SW 1271 (cell line): ENCODE results near the gene SV2C.
A peak's percentile ranks its signal among the peaks of the same experiment; 100 is the strongest.
"Not testable (repeated sequence)": the region's sequence is repeated elsewhere in the genome, so short reads cannot be mapped to it uniquely, and the experiment has no call there.

Source experiments
- DNase-seq, 2 experiments: peaks; one replicate each; lab custom pipeline; 2025; lab: John Stamatoyannopoulos, UW

SV2C gene

DNA sequence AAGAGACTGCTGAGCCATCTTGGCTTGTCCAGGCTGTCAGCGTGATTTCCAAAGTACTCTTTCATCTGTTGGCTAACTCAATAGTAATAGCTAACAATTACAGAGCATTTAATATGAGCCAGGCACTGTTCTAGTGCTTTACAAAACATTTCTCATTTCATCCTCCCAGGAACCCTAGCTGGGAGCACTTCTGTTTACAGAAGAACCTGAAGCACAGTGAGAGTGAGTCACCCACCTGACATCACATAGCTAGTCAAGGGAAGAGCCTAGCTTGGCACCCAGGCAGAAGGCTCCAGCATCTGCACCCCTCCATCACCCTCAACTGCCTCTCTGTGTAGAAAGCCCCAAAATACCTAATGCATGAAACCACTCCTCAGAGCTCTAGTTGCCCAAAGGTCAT lies 262.4 kb downstream of the SV2C start:
- no peak for DNase-seq

GRCh38 chr5:76351176-76351575 lies 268.0 kb downstream of the SV2C start:
- DNase-seq, result no peak

GRCh38 chr5:76351577-76351976 lies 268.4 kb downstream of the SV2C start:
- DNase-seq, result no peak

- no peak for DNase-seq
Measured at GRCh38 chr5:76356887-76357286, 273.7 kb downstream of the SV2C start.

GRCh38 chr5:76363352-76364225 lies 280.4 kb downstream of the SV2C start:
- DNase-seq, result no peak

DNA sequence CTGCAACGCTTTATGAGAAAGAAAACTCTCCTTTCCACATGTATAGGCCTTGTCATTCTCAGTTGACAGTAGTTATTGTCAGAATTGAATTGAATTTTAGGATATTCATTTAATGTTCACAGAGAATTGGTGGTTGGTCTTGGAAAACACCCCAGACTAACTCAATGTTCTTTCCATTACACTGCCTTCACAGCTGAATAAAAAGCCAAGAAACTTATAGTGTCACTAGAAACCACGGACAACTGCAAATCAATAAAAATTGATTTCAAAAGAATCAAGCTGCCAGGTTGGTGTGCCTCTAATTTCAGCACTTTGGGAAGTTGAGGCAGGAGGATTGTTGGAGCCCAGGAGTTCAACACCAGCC lies 281.0 kb downstream of the SV2C start:
- DNase-seq, result no peak

GRCh38 chr5:76365561-76365960 lies 282.4 kb downstream of the SV2C start:
- no peak for DNase-seq

DNA sequence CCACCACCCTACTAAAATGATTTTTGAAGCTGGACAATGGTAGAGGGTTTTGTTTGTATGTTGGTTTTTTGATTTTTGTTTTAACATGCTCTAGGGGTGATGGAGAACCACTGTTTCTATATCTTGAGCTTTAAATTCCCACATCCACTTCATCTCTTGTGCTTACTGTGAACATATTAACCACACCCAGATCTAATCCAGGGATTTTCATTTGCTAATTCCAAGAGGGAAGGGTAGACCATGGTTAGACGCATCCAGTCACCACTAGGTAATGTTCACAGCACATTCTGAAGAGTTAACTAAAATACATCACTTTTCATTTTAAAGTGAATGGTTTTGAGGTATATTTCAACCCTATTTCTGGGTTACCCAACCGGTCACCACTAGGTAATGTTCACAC lies 283.4 kb downstream of the SV2C start:
- DNase-seq, result no peak

- DNase-seq, result no peak
Measured at GRCh38 chr5:76367623-76368371, 284.6 kb downstream of the SV2C start.

DNA sequence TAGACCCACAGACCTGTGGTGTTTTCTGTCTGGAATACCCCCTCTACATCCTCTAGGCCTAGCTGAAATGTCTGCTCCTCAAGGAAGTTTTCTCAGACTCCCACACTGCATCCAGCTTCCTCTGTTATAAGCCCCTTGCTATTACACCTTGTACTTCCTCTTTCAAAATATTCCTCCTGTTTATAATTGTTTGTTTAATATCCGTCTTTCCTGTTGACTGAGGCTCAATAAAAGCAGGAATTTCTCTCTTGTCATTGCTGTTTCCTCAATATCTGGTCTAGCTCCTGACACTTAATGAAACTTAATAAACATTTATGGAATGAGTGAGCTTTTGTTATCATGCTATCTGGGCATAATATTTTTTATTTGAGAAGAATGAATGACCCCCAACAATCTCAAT lies 285.8 kb downstream of the SV2C start:
- DNase-seq, result no peak

GRCh38 chr5:76369668-76370067 lies 286.5 kb downstream of the SV2C start:
- DNase-seq, result not testable (repeated sequence)

GRCh38 chr5:76371960-76372322 lies 288.8 kb downstream of the SV2C start:
- no peak for DNase-seq

- peak; percentile 54 to 88 for DNase-seq
Measured at GRCh38 chr5:76372323-76373054, 289.3 kb downstream of the SV2C start.

DNA sequence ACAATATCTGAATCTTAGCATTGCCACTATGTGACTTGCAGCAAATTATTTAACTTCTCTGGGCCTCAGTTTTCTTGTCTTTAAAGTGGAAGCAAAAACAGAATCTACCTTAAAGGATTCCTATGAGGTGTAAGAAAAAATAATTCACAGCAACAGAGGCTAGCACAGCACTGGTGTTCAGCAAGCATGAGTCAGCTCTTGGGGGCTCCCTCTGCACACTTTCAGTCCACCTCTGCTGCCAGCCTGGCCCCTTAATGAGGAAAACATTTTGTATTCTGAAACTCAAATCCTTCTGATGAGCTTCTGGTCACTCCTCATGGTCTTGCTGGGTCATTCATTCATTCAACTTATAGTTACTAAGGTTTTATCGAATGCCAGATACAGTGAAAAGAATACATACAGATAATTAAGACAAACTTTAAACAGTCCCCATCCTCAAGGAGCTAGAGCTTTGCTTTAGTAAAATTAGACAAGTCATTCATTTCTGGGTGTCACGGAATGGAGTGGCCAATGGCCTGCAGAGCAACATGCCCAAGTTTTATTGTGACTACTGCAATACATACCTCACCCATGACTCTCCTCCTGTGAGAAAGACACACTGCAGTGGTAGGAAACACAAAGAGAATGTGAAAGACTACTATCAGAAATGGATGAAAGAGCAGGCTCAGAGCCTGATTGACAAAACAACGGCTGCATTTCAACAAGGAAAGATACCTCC lies 293.1 kb downstream of the SV2C start:
- no peak for DNase-seq

DNA sequence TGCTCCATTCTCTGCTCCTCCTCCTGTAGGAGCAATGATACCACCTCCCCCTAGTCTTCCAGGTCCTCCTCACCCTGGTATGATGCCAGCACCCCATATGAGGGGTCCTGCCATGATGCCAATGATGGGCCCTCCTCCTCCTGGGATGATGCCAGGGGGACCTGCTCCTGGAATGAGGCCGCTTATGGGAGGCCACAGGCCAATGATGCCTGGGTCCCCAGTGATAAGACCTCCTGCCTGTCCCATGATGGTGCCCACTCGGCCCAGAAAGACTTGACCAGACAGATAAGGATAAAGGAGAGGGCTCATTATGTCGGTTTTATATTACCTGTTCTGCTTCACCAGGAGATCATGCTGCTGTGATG lies 293.7 kb downstream of the SV2C start:
- DNase-seq, result no peak

DNA sequence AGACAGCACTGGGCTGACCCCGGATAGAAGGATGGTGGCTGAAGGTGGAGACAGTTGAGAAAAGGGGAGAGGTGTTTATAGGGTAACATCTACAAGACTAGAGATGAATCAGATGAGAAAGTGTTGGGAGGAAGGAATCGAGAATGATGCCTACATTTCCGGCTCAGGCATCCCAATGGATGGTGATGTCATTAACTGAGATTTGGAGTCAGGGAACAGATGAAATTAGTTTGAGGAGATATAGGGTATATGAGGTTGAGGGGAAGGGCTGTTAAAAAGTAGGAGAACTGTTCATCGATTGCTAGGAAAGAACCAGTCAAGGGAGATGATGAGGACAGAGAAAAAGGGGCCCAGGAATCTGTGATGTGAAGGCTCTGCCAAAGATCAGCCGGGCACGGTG lies 295.2 kb downstream of the SV2C start:
- no peak for DNase-seq

GRCh38 chr5:76379316-76379715 lies 296.1 kb downstream of the SV2C start:
- no peak for DNase-seq

DNA sequence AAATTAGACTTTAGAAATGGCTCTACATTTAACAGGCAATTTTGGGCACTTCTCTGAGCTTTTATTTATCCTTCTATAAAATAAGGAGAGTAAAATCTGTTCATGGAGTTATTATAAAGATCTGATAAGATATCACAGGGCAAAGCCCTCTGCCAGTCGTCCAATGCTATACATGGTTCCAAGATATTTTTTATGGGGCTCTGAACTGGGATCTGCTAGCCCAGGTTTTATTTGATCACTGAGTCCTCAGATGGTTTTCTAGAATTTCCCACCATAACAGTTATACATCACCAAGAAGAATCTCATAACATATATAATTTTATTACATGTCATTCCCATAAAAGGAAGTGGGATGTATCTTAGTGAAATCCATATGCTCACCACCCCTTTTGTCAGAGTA lies 296.7 kb downstream of the SV2C start:
- DNase-seq, result no peak

GRCh38 chr5:76380346-76381066 lies 297.3 kb downstream of the SV2C start:
- DNase-seq, result no peak

DNA sequence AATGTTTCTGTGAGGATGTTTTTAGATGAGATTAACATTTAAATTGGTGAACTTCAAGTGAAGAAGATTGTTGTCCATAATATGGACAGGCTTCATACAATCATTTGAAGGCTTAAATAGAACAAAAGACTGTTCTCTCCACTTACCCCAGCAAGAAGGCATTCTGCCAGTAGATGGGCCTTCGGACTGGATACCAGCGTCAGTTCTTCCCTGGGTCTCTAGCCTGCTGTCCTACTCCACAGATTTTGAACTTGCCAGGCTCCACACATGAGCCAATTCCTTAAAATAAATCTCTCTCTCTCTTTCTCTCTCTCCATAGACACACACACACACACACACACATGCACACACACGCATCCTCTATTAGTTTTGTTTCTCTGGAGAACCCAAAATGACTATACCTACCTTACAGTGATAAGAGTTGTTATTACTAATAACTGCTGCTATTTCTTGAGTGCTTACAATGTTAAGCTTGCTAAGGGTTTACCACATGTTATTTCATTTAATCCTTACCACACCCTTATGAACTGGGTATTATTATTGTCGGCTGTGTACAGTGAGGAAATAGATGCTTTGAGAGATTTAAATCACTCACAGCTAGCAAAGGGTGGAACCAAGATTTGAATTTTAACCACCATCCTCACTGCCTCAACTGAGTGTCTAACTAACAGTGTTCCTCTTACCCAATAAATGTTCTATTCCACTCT lies 300.1 kb downstream of the SV2C start:
- DNase-seq, result no peak

- DNase-seq, result no peak
Measured at GRCh38 chr5:76384189-76384588, 301.0 kb downstream of the SV2C start.
